CD14-positive monocyte (primary cell): ENCODE measurements around the gene DIS3L2. TPM values are rescaled to one million over a fixed set of nuclear protein-coding genes. Genes with fewer than 3 reads are reported as not detected.

Source experiments
- DNase-seq, 3 donors: peaks; one replicate each; pipeline ENCODE4 v3.0.0-alpha.2; 2011 to 2022
- H2AFZ ChIP-seq: 2 replicates; pipeline ENCODE4 v1.6.0; 2012; ENCODE audit warnings: mild to moderate bottlenecking, low read depth, low read length, inconsistent platforms; ENCODE audit not compliant: insufficient read depth, poor library complexity, severe bottlenecking
- H3K27ac ChIP-seq, 2 donors: 1 replicate in 1 of 2; 2 replicates in 1 of 2; pipeline ENCODE4 v1.5.1; 2012 to 2013; ENCODE audit warnings: low read length in 2 of 2, control low read depth in 1 of 2, inconsistent platforms in 1 of 2, low read depth in 1 of 2, mild to moderate bottlenecking in 1 of 2
- H3K27me3 ChIP-seq, 2 donors: one replicate each; pipeline versions ENCODE4 v1.6.0 to v1.6.1; 2011 to 2013; ENCODE audit warnings: low read length in 2 of 2; ENCODE audit not compliant: control insufficient read depth in 2 of 2, insufficient read depth in 2 of 2
- H3K36me3 ChIP-seq, 2 donors: replicated peaks in 1 of 2; 1 replicate in 1 of 2; 2 replicates in 1 of 2; pipeline versions ENCODE4 v1.5.1 to v1.6.1; 2012 to 2013; ENCODE audit warnings: low read length in 2 of 2, control low read depth in 1 of 2, inconsistent platforms in 1 of 2, mild to moderate bottlenecking in 1 of 2; ENCODE audit not compliant: insufficient read depth in 2 of 2, control insufficient read depth in 1 of 2
- H3K4me1 ChIP-seq, 2 donors: 1 replicate in 1 of 2; 2 replicates in 1 of 2; pipeline versions ENCODE4 v1.5.1 to v1.6.1; 2012 to 2013; ENCODE audit warnings: low read length in 2 of 2, control low read depth in 1 of 2, inconsistent platforms in 1 of 2, mild to moderate bottlenecking in 1 of 2, moderate library complexity in 1 of 2; ENCODE audit not compliant: insufficient read depth in 2 of 2, control insufficient read depth in 1 of 2
- H3K4me2 ChIP-seq: replicated peaks from 2 replicates; pipeline ENCODE3; 2012; ENCODE audit warnings: low read length, moderate library complexity, mild to moderate bottlenecking; ENCODE audit not compliant: poor library complexity, severe bottlenecking; ENCODE audit errors: extremely low read depth
- H3K4me3 ChIP-seq, 3 experiments: fragments of 200-600 bp in 1 of 3; sonication (generic) in 1 of 3; replicated peaks in 1 of 3; 1 replicate in 2 of 3; 2 replicates in 1 of 3; pipeline ENCODE4 v1.5.1; 2011 to 2013; ENCODE audit warnings: low read length in 3 of 3, mild to moderate bottlenecking in 3 of 3, control low read depth in 2 of 3, low read depth in 2 of 3, inconsistent platforms in 1 of 3, moderate library complexity in 1 of 3
- H3K79me2 ChIP-seq: 2 replicates; pipeline ENCODE4 v1.6.0; 2012; ENCODE audit warnings: mild to moderate bottlenecking, control low read depth, inconsistent platforms, low read length, moderate library complexity; ENCODE audit not compliant: insufficient read depth
- H3K9ac ChIP-seq: 2 replicates; pipeline ENCODE4 v1.6.0; 2017; ENCODE audit warnings: low read length, mild to moderate bottlenecking; ENCODE audit not compliant: insufficient read depth, poor library complexity, severe bottlenecking
- H3K9me3 ChIP-seq, 2 donors: replicated peaks in 1 of 2; 1 replicate in 1 of 2; 2 replicates in 1 of 2; pipeline versions ENCODE4 v1.5.1 to v1.6.1; 2012 to 2013; ENCODE audit warnings: low read length in 2 of 2, control low read depth in 1 of 2; ENCODE audit not compliant: control insufficient read depth in 1 of 2, insufficient read depth in 1 of 2
- H4K20me1 ChIP-seq: 2 replicates; pipeline ENCODE4 v1.6.0; 2012; ENCODE audit warnings: mild to moderate bottlenecking, low read length, control low read depth, moderate library complexity; ENCODE audit not compliant: insufficient read depth
- H3K27ac Mint-ChIP-seq, 7 donors: one replicate each; pipeline ENCODE4 v1.8.0; 2020; ENCODE audit warnings: mild to moderate bottlenecking in 7 of 7, mixed read lengths in 7 of 7, moderate library complexity in 6 of 7, inconsistent platforms in 2 of 7
- H3K27me3 Mint-ChIP-seq, 3 donors: one replicate each; pipeline ENCODE4 v1.8.0; 2021 to 2022; ENCODE audit warnings: low read depth in 3 of 3, mild to moderate bottlenecking in 3 of 3, mixed read lengths in 3 of 3, moderate library complexity in 3 of 3, inconsistent platforms in 1 of 3
- H3K36me3 Mint-ChIP-seq, 2 donors: one replicate each; pipeline ENCODE4 v1.8.0; 2020; ENCODE audit warnings: mixed read lengths in 2 of 2, inconsistent platforms in 1 of 2, mild to moderate bottlenecking in 1 of 2
- H3K4me1 Mint-ChIP-seq: one replicate; pipeline ENCODE4 v1.8.0; 2020; ENCODE audit warnings: mild to moderate bottlenecking, mixed read lengths
- H3K4me3 Mint-ChIP-seq, 2 donors: one replicate each; pipeline ENCODE4 v1.8.0; 2020; ENCODE audit warnings: mild to moderate bottlenecking in 2 of 2, mixed read lengths in 2 of 2, moderate library complexity in 1 of 2
- H3K9me3 Mint-ChIP-seq, 7 donors: one replicate each; pipeline ENCODE4 v1.8.0; 2020 to 2022; ENCODE audit warnings: mixed read lengths in 7 of 7, mild to moderate bottlenecking in 6 of 7, moderate library complexity in 6 of 7, inconsistent platforms in 2 of 7
- CTCF ChIP-seq: fragments of 200-600 bp; IDR thresholded peaks from one replicate; pipeline ENCODE4 v1.8.0; 2022; ENCODE audit warnings: antibody characterized with exemption, mild to moderate bottlenecking
- WGBS: methylation state at CpG from one replicate; pipeline ENCODE4 v1.1.5; 2013; ENCODE audit warnings: missing lambda C conversion rate; ENCODE audit not compliant: insufficient coverage; 5-methylcytosine and 5-hydroxymethylcytosine counted together
- intact Hi-C, 2 donors: fragments of 100-400 bp; cut with micrococcal nuclease; formaldehyde crosslinking; loops; one replicate each; pipeline versions ENCODE4 v1.15.0 to v1.15.1; 2023
- polyA plus RNA-seq, 3 donors: library from polyadenylated mRNA; depleted of rRNA in 1 of 3; unstranded in 2 of 3; stranded (reverse) in 1 of 3; fragments of 300-500 nt in 2 of 3; fragments of >200 nt in 1 of 3; fragmentation: Illumina TruSeq in 2 of 3; gene quantifications; 1 replicate in 2 of 3; 2 replicates in 1 of 3; pipeline ENCODE4 v1.2.3, GENCODE V29; 2012 to 2021

Gene DIS3L2
- polyA plus RNA-seq, 3 donors, result 6.0 to 21.7 (median 6.4) TPM

GRCh38 chr2:232134939-232135338 is 173.4 kb downstream of the DIS3L2 start:
- Histone ChIP-seq H3K4me2 (no peak overlapping the region), H3K4me3 (no peak overlapping the region), H3K4me1 (no peaks in the 10 kb centered on the region), H2AFZ (no peak overlapping the region), H3K27me3 (no peaks in the 10 kb centered on the region), H3K79me2 (no peaks in the 10 kb centered on the region), H3K9me3 (no peaks in the 10 kb centered on the region), H3K9ac (no peak overlapping the region), H3K27ac (no peak overlapping the region), H3K36me3 (peaks cover 14 to 43% of the 10 kb centered on the region in 2 donors), H4K20me1 (no peaks in the 10 kb centered on the region)
- H3K4me1 Mint-ChIP-seq, result peaks cover 5% of the 10 kb centered on the region
- no peaks in the 10 kb centered on the region for H3K27me3 Mint-ChIP-seq
- intact Hi-C loops, result loop anchor here in 1 of 2 donors (10.0 kb wide), 1 partner anchor 210 kb away; the partner anchor contains the start of gene NPPC
- H3K9me3 Mint-ChIP-seq, result no peaks in the 10 kb centered on the region
- peaks cover 39 to 42% of the 10 kb centered on the region in 2 donors for H3K36me3 Mint-ChIP-seq
- H3K4me3 Mint-ChIP-seq, result no peak overlapping the region
- TF ChIP-seq CTCF, result no peak
- WGBS, result 95% methylated on average over 4 of the region's 4 CpGs
- DNase-seq, result no peak
- no peak overlapping the region for H3K27ac Mint-ChIP-seq

- H3K9me3 ChIP-seq, result no peaks in the 10 kb centered on the region
- H3K79me2 ChIP-seq, result no peaks in the 10 kb centered on the region
- no peak overlapping the region for H3K4me3 ChIP-seq
- Mint-ChIP-seq H3K27ac (no peak overlapping the region), H3K36me3 (peaks cover 24 to 29% of the 10 kb centered on the region in 2 donors), H3K9me3 (no peaks in the 10 kb centered on the region), H3K27me3 (no peaks in the 10 kb centered on the region), H3K4me3 (no peak overlapping the region), H3K4me1 (peaks cover 5% of the 10 kb centered on the region)
- no peak overlapping the region for H3K4me2 ChIP-seq
- peaks cover 5 to 19% of the 10 kb centered on the region in 2 donors for H3K36me3 ChIP-seq
- 0% methylated on average over 2 of the region's 3 CpGs for WGBS
- H4K20me1 ChIP-seq, result no peaks in the 10 kb centered on the region
- no peak overlapping the region for H2AFZ ChIP-seq
- intact Hi-C loops, result loop anchor here in 1 of 2 donors (10.0 kb wide), 1 partner anchor 213 kb away; the partner anchor contains the start of gene NPPC
- H3K27ac ChIP-seq, result no peak overlapping the region
- H3K4me1 ChIP-seq, result no peaks in the 10 kb centered on the region
- no peaks in the 10 kb centered on the region for H3K27me3 ChIP-seq
- no peak overlapping the region for H3K9ac ChIP-seq
- no peak for DNase-seq
- no peak for TF ChIP-seq CTCF
Observed at GRCh38 chr2:232137356-232138147, 176.0 kb downstream of the DIS3L2 start.
